DOHH2 (cell line): Measurements from ENCODE around the gene PTX4.

ENCODE experiments used
- EZH2phosphoT487 ChIP-seq: fragments of 200-600 bp; sonication (generic); IDR thresholded peaks from 2 replicates; pipeline ENCODE4 v1.6.1; 2017; ENCODE audit warnings: borderline replicate concordance, mild to moderate bottlenecking, antibody characterized with exemption, low read length, moderate library complexity, mixed read lengths
- TF ChIP-seq, protein P1 (sequence below): fragments of 200-600 bp; sonication (generic); IDR thresholded peaks from one replicate; pipeline ENCODE4 v1.5.1; 2014; ENCODE audit warnings: antibody characterized with exemption, mild to moderate bottlenecking, low read depth, low read length; ENCODE audit not compliant: poor library complexity, severe bottlenecking

DNA sequence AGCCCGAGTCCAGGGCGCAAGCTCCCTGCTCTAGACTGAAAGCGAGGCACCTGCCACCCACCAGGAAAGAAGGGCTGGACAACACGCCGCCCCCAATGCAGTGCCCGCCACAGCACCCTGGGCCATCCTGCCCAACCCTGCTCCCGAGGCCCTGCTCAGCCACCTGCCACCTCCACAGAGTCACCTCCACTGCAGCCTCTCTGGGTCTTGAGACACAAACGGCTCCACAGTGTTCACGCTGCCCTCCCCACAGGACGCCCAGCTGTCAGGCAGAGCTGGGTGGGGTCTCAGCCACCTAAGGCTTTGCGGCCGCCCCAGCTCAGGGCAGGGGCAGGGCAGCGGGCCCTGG, 23.2 kb downstream of the PTX4 start:
- TF ChIP-seq, protein P1, sequence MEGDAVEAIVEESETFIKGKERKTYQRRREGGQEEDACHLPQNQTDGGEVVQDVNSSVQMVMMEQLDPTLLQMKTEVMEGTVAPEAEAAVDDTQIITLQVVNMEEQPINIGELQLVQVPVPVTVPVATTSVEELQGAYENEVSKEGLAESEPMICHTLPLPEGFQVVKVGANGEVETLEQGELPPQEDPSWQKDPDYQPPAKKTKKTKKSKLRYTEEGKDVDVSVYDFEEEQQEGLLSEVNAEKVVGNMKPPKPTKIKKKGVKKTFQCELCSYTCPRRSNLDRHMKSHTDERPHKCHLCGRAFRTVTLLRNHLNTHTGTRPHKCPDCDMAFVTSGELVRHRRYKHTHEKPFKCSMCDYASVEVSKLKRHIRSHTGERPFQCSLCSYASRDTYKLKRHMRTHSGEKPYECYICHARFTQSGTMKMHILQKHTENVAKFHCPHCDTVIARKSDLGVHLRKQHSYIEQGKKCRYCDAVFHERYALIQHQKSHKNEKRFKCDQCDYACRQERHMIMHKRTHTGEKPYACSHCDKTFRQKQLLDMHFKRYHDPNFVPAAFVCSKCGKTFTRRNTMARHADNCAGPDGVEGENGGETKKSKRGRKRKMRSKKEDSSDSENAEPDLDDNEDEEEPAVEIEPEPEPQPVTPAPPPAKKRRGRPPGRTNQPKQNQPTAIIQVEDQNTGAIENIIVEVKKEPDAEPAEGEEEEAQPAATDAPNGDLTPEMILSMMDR = no peak
- no peak for TF ChIP-seq EZH2phosphoT487
